Effector memory CD8-positive, alpha-beta T cell (primary cell): ENCODE data around the gene AGPAT3.
A peak's percentile ranks its signal among the peaks of the same experiment; 100 is the strongest.

Experiments
- ATAC-seq: fragments of 150-1000 bp; cut with Tn5 transposase; replicated peaks from 2 replicates; pipeline ENCODE4 v1.10.0; 2021; ENCODE audit warnings: mild to moderate bottlenecking, moderate library complexity
- DNase-seq, 3 experiments: peaks; one replicate each; pipeline ENCODE4 v3.0.0; 2021
- H3K27ac Mint-ChIP-seq, 2 donors: one replicate each; pipeline ENCODE4 v1.8.0; 2022; ENCODE audit warnings: mild to moderate bottlenecking in 2 of 2, mixed read lengths in 2 of 2, moderate library complexity in 2 of 2
- H3K27me3 Mint-ChIP-seq, 2 donors: one replicate each; pipeline ENCODE4 v1.8.0; 2022; ENCODE audit warnings: mixed read lengths in 2 of 2
- H3K36me3 Mint-ChIP-seq: one replicate; pipeline ENCODE4 v1.8.0; 2022; ENCODE audit warnings: mild to moderate bottlenecking, moderate library complexity, mixed read lengths; ENCODE audit not compliant: insufficient read depth
- H3K4me1 Mint-ChIP-seq, 2 donors: one replicate each; pipeline ENCODE4 v1.8.0; 2022; ENCODE audit warnings: low read depth in 2 of 2, mixed read lengths in 2 of 2
- H3K4me3 Mint-ChIP-seq, 2 donors: one replicate each; pipeline ENCODE4 v1.8.0; 2022; ENCODE audit warnings: mild to moderate bottlenecking in 2 of 2, mixed read lengths in 2 of 2, moderate library complexity in 2 of 2
- H3K9me3 Mint-ChIP-seq, 2 donors: one replicate each; pipeline ENCODE4 v1.8.0; 2022; ENCODE audit warnings: mixed read lengths in 2 of 2

The AGPAT3 gene

GRCh38 chr21:43983390-43983789 is 118.4 kb downstream of the AGPAT3 start:
- Mint-ChIP-seq H3K4me3 (no peak overlapping the region), H3K36me3 (peaks cover 13% of the 10 kb centered on the region), H3K27me3 (no peaks in the 10 kb centered on the region), H3K4me1 (peaks cover 7 to 13% of the 10 kb centered on the region in 2 donors), H3K9me3 (no peaks in the 10 kb centered on the region), H3K27ac (no peak overlapping the region)
- no peak for ATAC-seq
- no peak for DNase-seq

GRCh38 chr21:43983860-43984420 is 118.9 kb downstream of the AGPAT3 start:
- Mint-ChIP-seq H3K27ac (peak overlapping the region; percentile 21 to 38), H3K27me3 (no peaks in the 10 kb centered on the region), H3K4me3 (no peak overlapping the region), H3K4me1 (peaks cover 7 to 13% of the 10 kb centered on the region in 2 donors), H3K36me3 (peaks cover 13% of the 10 kb centered on the region), H3K9me3 (no peaks in the 10 kb centered on the region)
- ATAC-seq, result no peak
- DNase-seq, result no peak

- ATAC-seq, result no peak
- Mint-ChIP-seq H3K27ac (peak overlapping the region in 1 of 2 donors; percentile 88), H3K9me3 (no peaks in the 10 kb centered on the region), H3K36me3 (peaks cover 8% of the 10 kb centered on the region), H3K27me3 (no peaks in the 10 kb centered on the region), H3K4me1 (peaks cover 7 to 13% of the 10 kb centered on the region in 2 donors), H3K4me3 (no peak overlapping the region)
- no peak for DNase-seq
Observed at GRCh38 chr21:43984905-43985689, 120.1 kb downstream of the AGPAT3 start.

- no peaks in the 10 kb centered on the region for H3K27me3 Mint-ChIP-seq
- H3K4me1 Mint-ChIP-seq, result peaks cover 7 to 13% of the 10 kb centered on the region in 2 donors
- H3K4me3 Mint-ChIP-seq, result no peak overlapping the region
- ATAC-seq (no peak), DNase-seq (no peak)
- no peaks in the 10 kb centered on the region for H3K9me3 Mint-ChIP-seq
- peaks cover 8% of the 10 kb centered on the region for H3K36me3 Mint-ChIP-seq
- H3K27ac Mint-ChIP-seq, result peak overlapping the region; percentile 82 to 88
Observed at GRCh38 chr21:43985690-43986251, 120.7 kb downstream of the AGPAT3 start.

- H3K4me3 Mint-ChIP-seq, result no peak overlapping the region
- no peaks in the 10 kb centered on the region for H3K9me3 Mint-ChIP-seq
- peak overlapping the region in 1 of 2 donors; percentile 88 for H3K27ac Mint-ChIP-seq
- H3K27me3 Mint-ChIP-seq, result no peaks in the 10 kb centered on the region
- H3K36me3 Mint-ChIP-seq, result peaks cover 4% of the 10 kb centered on the region
- H3K4me1 Mint-ChIP-seq, result peaks cover 7 to 13% of the 10 kb centered on the region in 2 donors
- DNase-seq, result no peak
- no peak for ATAC-seq
Observed at GRCh38 chr21:43986544-43987451, 121.8 kb downstream of the AGPAT3 start.

GRCh38 chr21:43987509-43987908 is 122.5 kb downstream of the AGPAT3 start:
- Mint-ChIP-seq H3K9me3 (no peaks in the 10 kb centered on the region), H3K27ac (no peak overlapping the region), H3K27me3 (no peaks in the 10 kb centered on the region), H3K4me3 (no peak overlapping the region), H3K4me1 (peaks cover 7 to 13% of the 10 kb centered on the region in 2 donors), H3K36me3 (peaks cover 4% of the 10 kb centered on the region)
- DNase-seq (no peak), ATAC-seq (no peak)

GRCh38 chr21:43988016-43988415 is 123.0 kb downstream of the AGPAT3 start:
- no peak for ATAC-seq
- H3K4me1 Mint-ChIP-seq, result peaks cover 7 to 13% of the 10 kb centered on the region in 2 donors
- H3K27ac Mint-ChIP-seq, result peak overlapping the region in 1 of 2 donors; percentile 38
- H3K27me3 Mint-ChIP-seq, result no peaks in the 10 kb centered on the region
- peaks cover under 1% of the 10 kb centered on the region for H3K36me3 Mint-ChIP-seq
- H3K4me3 Mint-ChIP-seq, result no peak overlapping the region
- no peak for DNase-seq
- H3K9me3 Mint-ChIP-seq, result no peaks in the 10 kb centered on the region

- Mint-ChIP-seq H3K27ac (peak overlapping the region in 1 of 2 donors; percentile 38), H3K27me3 (no peaks in the 10 kb centered on the region), H3K4me1 (peaks cover 7 to 13% of the 10 kb centered on the region in 2 donors), H3K9me3 (no peaks in the 10 kb centered on the region), H3K4me3 (no peak overlapping the region), H3K36me3 (no peaks in the 10 kb centered on the region)
- no peak for ATAC-seq
- DNase-seq, result no peak
Observed at GRCh38 chr21:43988506-43989230, 123.6 kb downstream of the AGPAT3 start.

GRCh38 chr21:43989401-43989800 is 124.4 kb downstream of the AGPAT3 start:
- H3K27ac Mint-ChIP-seq, result no peak overlapping the region
- ATAC-seq (no peak), DNase-seq (no peak)
- H3K27me3 Mint-ChIP-seq, result no peaks in the 10 kb centered on the region
- H3K36me3 Mint-ChIP-seq, result no peaks in the 10 kb centered on the region
- no peaks in the 10 kb centered on the region for H3K9me3 Mint-ChIP-seq
- H3K4me3 Mint-ChIP-seq, result no peak overlapping the region
- H3K4me1 Mint-ChIP-seq, result peaks cover 7 to 13% of the 10 kb centered on the region in 2 donors

GRCh38 chr21:43991447-43991991 is 126.5 kb downstream of the AGPAT3 start:
- no peak for ATAC-seq
- H3K9me3 Mint-ChIP-seq, result no peaks in the 10 kb centered on the region
- no peaks in the 10 kb centered on the region for H3K36me3 Mint-ChIP-seq
- no peak for DNase-seq
- no peak overlapping the region for H3K4me3 Mint-ChIP-seq
- H3K4me1 Mint-ChIP-seq, result peaks cover 0 to under 1% of the 10 kb centered on the region in 2 donors
- H3K27me3 Mint-ChIP-seq, result no peaks in the 10 kb centered on the region
- H3K27ac Mint-ChIP-seq, result no peak overlapping the region

- Mint-ChIP-seq H3K27me3 (peaks cover 0 to 5% of the 10 kb centered on the region in 2 donors), H3K4me1 (no peaks in the 10 kb centered on the region), H3K27ac (no peak overlapping the region), H3K4me3 (no peak overlapping the region), H3K36me3 (no peaks in the 10 kb centered on the region), H3K9me3 (no peaks in the 10 kb centered on the region)
- no peak for DNase-seq
- no peak for ATAC-seq
Observed at GRCh38 chr21:43992121-43992520, 127.1 kb downstream of the AGPAT3 start.

GRCh38 chr21:43993420-43993934 is 128.5 kb downstream of the AGPAT3 start:
- Mint-ChIP-seq H3K4me1 (no peaks in the 10 kb centered on the region), H3K9me3 (no peaks in the 10 kb centered on the region), H3K36me3 (no peaks in the 10 kb centered on the region), H3K27me3 (peaks cover 0 to 5% of the 10 kb centered on the region in 2 donors), H3K27ac (no peak overlapping the region), H3K4me3 (no peak overlapping the region)
- no peak for ATAC-seq
- DNase-seq, result no peak
